Breast epithelium (tissue), 4 donors: ENCODE results near the gene WWOX. TPM values are rescaled to one million over a fixed set of nuclear protein-coding genes. Genes with fewer than 3 reads are reported as not detected.
"Not testable (repeated sequence)": the region's sequence is repeated elsewhere in the genome, so short reads cannot be mapped to it uniquely, and the experiment has no call there.

Experiments used
- DNase-seq, 2 donors: peaks; one replicate each; pipeline ENCODE4 v3.0.0-alpha.2; 2019; ENCODE audit warnings: low spot score in 2 of 2
- H3K27ac ChIP-seq, 2 donors: fragments of 200-600 bp; sonication (generic) in 1 of 2; one replicate each; pipeline ENCODE4 v1.5.1; 2016 to 2019; ENCODE audit warnings: mild to moderate bottlenecking in 1 of 2
- H3K27me3 ChIP-seq, 2 donors: fragments of 200-600 bp; sonication (generic) in 1 of 2; one replicate each; pipeline versions ENCODE4 v1.5.1 to v1.6.0; 2017 to 2019; ENCODE audit warnings: control low read depth in 1 of 2, mild to moderate bottlenecking in 1 of 2
- H3K36me3 ChIP-seq: fragments of 200-600 bp; one replicate; pipeline ENCODE4 v1.5.1; 2019
- H3K4me1 ChIP-seq, 2 donors: fragments of 200-600 bp; sonication (generic); one replicate each; pipeline ENCODE4 v1.5.1; 2016 to 2019; ENCODE audit warnings: control low read depth in 1 of 2
- H3K4me3 ChIP-seq, 3 donors: fragments of 200-600 bp; sonication (generic); 1 replicate in 2 of 3; 2 replicates in 1 of 3; pipeline ENCODE4 v1.5.1; 2016 to 2019; ENCODE audit warnings: mild to moderate bottlenecking in 3 of 3, moderate library complexity in 2 of 3
- H3K9me3 ChIP-seq, 2 donors: fragments of 200-600 bp; sonication (generic) in 1 of 2; one replicate each; pipeline ENCODE4 v1.5.1; 2016 to 2019; ENCODE audit warnings: control low read depth in 1 of 2
- CTCF ChIP-seq, 3 donors: fragments of 450-650 bp; IDR thresholded peaks; one replicate each; pipeline ENCODE4 v1.5.1; 2016 to 2017; ENCODE audit warnings: antibody characterized with exemption in 3 of 3, mild to moderate bottlenecking in 3 of 3, moderate library complexity in 3 of 3
- POLR2A ChIP-seq: fragments of 450-650 bp; IDR thresholded peaks from one replicate; pipeline ENCODE4 v1.6.1; 2016; ENCODE audit warnings: antibody characterized with exemption, mild to moderate bottlenecking, moderate library complexity
- POLR2AphosphoS5 ChIP-seq, 3 donors: sonication (generic); formaldehyde crosslinking; IDR thresholded peaks; one replicate each; pipeline ENCODE4 v1.6.1; 2017; ENCODE audit warnings: antibody characterized with exemption in 3 of 3
- intact Hi-C: fragments of 100-400 bp; cut with DNase I; formaldehyde crosslinking; loops from one replicate; pipeline ENCODE4 v1.15.1; 2023; ENCODE audit warnings: low total_unique reads
- total RNA-seq, 3 donors: library from RNA; depleted of rRNA; stranded (reverse); fragments of >200 nt; gene quantifications; one replicate each; pipeline ENCODE4 v1.1.0, GENCODE V29; 2016

The WWOX gene
- total RNA-seq, 3 donors from 2014 or later, result 42.9 to 73.6 (median 43.4) TPM

DNA sequence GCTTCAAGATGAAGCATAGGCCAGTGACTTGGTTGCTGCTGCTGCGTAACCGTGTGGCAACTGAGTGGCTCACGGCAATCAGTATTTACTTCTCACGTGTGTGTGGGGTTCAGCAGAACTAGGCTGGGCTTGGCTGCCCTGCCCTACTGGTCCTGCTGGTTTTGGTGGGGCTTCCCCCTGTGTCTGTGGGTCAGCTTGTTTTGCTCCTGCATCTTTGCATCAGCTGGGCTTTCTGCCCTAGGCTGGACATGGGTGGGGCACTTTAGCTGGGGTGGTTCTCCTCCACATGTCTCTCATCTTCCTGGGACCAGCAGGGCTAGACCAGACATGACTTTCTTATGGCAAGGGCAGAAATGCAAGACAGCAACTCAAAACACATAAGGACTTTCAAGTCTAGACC, 950.6 kb downstream of the WWOX start:
- no peak for TF ChIP-seq POLR2AphosphoS5 (IDR thresholded peaks at IDR 0.05)
- no peak for TF ChIP-seq POLR2A
- no peak for TF ChIP-seq CTCF (IDR thresholded peaks at IDR 0.05)
- Histone ChIP-seq H3K27me3 (no peaks in the 10 kb centered on the region), H3K4me1 (no peaks in the 10 kb centered on the region)

DNA sequence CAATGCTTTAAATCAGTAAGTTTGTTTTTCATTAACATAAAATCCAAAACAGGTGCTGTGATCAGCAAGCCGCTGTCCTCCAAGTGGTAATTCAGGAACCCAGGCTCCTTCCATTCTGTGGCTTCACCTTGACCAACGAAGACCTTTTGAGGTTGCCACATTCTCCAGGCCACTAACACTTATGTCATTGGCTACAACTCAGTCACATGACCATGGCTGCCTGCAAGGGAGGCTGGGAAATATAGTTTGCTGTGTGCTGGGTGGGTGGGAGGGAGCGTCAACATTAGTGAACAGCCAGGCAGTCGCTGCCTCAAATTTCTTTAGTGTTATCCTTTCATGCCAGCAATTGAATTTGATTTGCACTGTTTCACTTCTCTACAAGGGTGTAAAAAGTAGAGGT, 951.9 kb downstream of the WWOX start:
- TF ChIP-seq POLR2A, result no peak
- no peak for TF ChIP-seq CTCF (IDR thresholded peaks at IDR 0.05)
- TF ChIP-seq POLR2AphosphoS5 (IDR thresholded peaks at IDR 0.05), result no peak
- Histone ChIP-seq H3K27ac (no peak overlapping the region), H3K4me3 (no peak overlapping the region), H3K9me3 (no peaks in the 10 kb centered on the region), H3K4me1 (no peaks in the 10 kb centered on the region), H3K36me3 (no peaks in the 10 kb centered on the region), H3K27me3 (no peaks in the 10 kb centered on the region)
- DNase-seq, result no peak
- intact Hi-C loops, result no loop called here

More for the DNA sequence above, 950.6 kb downstream of the WWOX start:
- no peak for DNase-seq
- Histone ChIP-seq H3K4me3 (no peak overlapping the region), H3K36me3 (no peaks in the 10 kb centered on the region), H3K27ac (no peak overlapping the region), H3K9me3 (no peaks in the 10 kb centered on the region)
- intact Hi-C loops, result no loop called here

GRCh38 chr16:79052198-79052597, 952.7 kb downstream of the WWOX start:
- DNase-seq, H3K4me1 ChIP-seq, H3K27me3 ChIP-seq, intact Hi-C loops, H3K36me3 ChIP-seq, H3K27ac ChIP-seq, H3K9me3 ChIP-seq, H3K4me3 ChIP-seq: not testable (repeated sequence)

- Histone ChIP-seq H3K9me3 (no peaks in the 10 kb centered on the region), H3K27ac (no peak overlapping the region), H3K36me3 (no peaks in the 10 kb centered on the region), H3K4me3 (no peak overlapping the region), H3K27me3 (no peaks in the 10 kb centered on the region), H3K4me1 (no peaks in the 10 kb centered on the region)
- intact Hi-C loops, result no loop called here
- no peak for TF ChIP-seq CTCF (IDR thresholded peaks at IDR 0.05)
- TF ChIP-seq POLR2AphosphoS5 (IDR thresholded peaks at IDR 0.05), result no peak
- DNase-seq, result no peak
These were observed 954.1 kb downstream of the WWOX start for GRCh38 chr16:79053577-79053976.

DNA sequence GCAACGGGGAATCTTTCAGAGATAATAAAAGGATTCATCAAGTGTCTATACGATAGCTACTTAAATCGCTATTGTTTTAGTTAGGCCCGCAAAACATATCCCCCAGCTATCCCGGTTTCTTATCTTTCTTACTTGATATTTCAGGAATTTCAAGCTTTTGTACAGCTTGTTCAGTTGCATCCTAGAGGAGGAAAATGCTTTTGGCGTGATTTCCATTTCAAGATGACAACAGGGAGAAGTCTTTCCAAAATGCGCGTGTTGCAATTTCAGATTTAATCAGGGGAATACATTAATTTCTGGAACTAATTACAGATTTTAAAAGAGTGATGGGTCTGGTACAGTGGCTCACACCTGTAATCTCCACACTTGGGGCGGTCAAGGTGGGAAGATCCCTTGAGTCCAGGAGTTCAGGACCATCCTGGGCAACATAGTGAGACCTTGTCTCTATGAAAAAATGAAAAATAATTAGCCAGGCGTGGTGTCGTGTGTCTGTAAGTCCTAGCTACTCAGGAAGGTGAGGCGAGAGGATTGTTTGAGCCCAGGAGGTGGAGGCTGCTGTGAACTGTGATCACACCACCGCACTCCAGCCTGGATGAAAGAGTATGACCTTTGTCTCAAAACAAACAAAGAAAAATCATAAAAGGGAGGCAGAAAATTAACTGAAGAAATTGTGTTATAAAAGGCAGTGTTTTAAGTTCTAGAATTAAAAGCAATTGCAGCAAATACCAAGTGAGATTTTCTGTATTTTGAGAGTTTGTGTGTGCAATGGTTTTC, 954.9 kb downstream of the WWOX start:
- no peaks in the 10 kb centered on the region for H3K4me1 ChIP-seq
- H3K27ac ChIP-seq, result no peak overlapping the region
- no peak for DNase-seq
- no peak overlapping the region for H3K4me3 ChIP-seq
- no peaks in the 10 kb centered on the region for H3K27me3 ChIP-seq
- no peaks in the 10 kb centered on the region for H3K36me3 ChIP-seq
- TF ChIP-seq POLR2AphosphoS5 (IDR thresholded peaks at IDR 0.05), result no peak
- no peak for TF ChIP-seq POLR2A
- TF ChIP-seq CTCF (IDR thresholded peaks at IDR 0.05), result no peak
- intact Hi-C loops, result no loop called here
- H3K9me3 ChIP-seq, result no peaks in the 10 kb centered on the region
